ENCODE data around the gene S100A5.
A peak's percentile ranks its signal among the peaks of the same experiment; 100 is the strongest.

GRCh38 chr1:153536012-153536670 lies 4.6 kb downstream of the S100A5 start:
- no peak for TF ChIP-seq CTCF (IDR thresholded peaks at IDR 0.05)
- TF ChIP-seq POLR2A (IDR thresholded peaks at IDR 0.05), result peak; percentile 31
